Transverse colon (tissue), 4 donors: ENCODE data around the gene ITGB7. TPM values are rescaled to one million over a fixed set of nuclear protein-coding genes. Genes with fewer than 3 reads are reported as not detected.

Experiments
- DNase-seq: peaks from one replicate; pipeline ENCODE4 v3.0.0-alpha.2; 2019
- H3K27ac ChIP-seq, 4 donors: fragments of 200-600 bp; sonication (generic); 2 replicates each; pipeline ENCODE4 v1.5.1; 2016 to 2018; ENCODE audit warnings: inconsistent platforms in 4 of 4
- H3K27me3 ChIP-seq: fragments of 200-600 bp; sonication (generic); 2 replicates; pipeline ENCODE4 v1.5.1; 2017; ENCODE audit warnings: inconsistent platforms
- H3K36me3 ChIP-seq, 4 donors: fragments of 200-600 bp; sonication (generic); 2 replicates each; pipeline ENCODE4 v1.5.1; 2017 to 2019; ENCODE audit warnings: inconsistent platforms in 4 of 4
- H3K4me1 ChIP-seq, 4 donors: fragments of 200-600 bp; sonication (generic); 2 replicates each; pipeline ENCODE4 v1.5.1; 2017 to 2020; ENCODE audit warnings: inconsistent platforms in 4 of 4
- H3K4me3 ChIP-seq, 4 donors: fragments of 200-600 bp; sonication (generic); 1 replicate in 1 of 4; 2 replicates in 3 of 4; pipeline versions ENCODE4 v1.5.1 to v1.6.1; 2017 to 2019; ENCODE audit warnings: inconsistent platforms in 4 of 4
- H3K9me3 ChIP-seq, 2 donors: fragments of 200-600 bp; sonication (generic); 2 replicates each; pipeline ENCODE4 v1.5.1; 2017 to 2019; ENCODE audit warnings: inconsistent platforms in 2 of 2
- CTCF ChIP-seq, 5 experiments: fragments of 200-600 bp in 3 of 5; fragments of 450-650 bp in 2 of 5; sonication (generic) in 3 of 5; IDR thresholded peaks; 1 replicate in 2 of 5; 2 replicates in 3 of 5; pipeline ENCODE4 v1.5.1; 2016 to 2017; ENCODE audit warnings: antibody characterized with exemption in 5 of 5, inconsistent platforms in 3 of 5, mild to moderate bottlenecking in 2 of 5, moderate library complexity in 1 of 5
- EP300 ChIP-seq: sonication (generic); formaldehyde crosslinking; IDR thresholded peaks from one replicate; pipeline ENCODE4 v1.6.1; 2017; ENCODE audit warnings: antibody characterized with exemption, low read depth
- POLR2A ChIP-seq: fragments of 450-650 bp; IDR thresholded peaks from one replicate; pipeline ENCODE4 v1.6.1; 2016; ENCODE audit warnings: antibody characterized with exemption, mild to moderate bottlenecking, moderate library complexity
- POLR2AphosphoS5 ChIP-seq, 3 donors: sonication (generic); formaldehyde crosslinking; IDR thresholded peaks; one replicate each; pipeline ENCODE4 v1.6.1; 2016; ENCODE audit warnings: antibody characterized with exemption in 3 of 3
- WGBS, 2 donors: methylation state at CpG; one replicate each; pipeline ENCODE4 v1.1.5; 2018; ENCODE audit warnings: low coverage in 1 of 2; 5-methylcytosine and 5-hydroxymethylcytosine counted together
- in situ Hi-C, 4 donors: fragments of 200-750 bp; cut with MboI; loops; one replicate each; pipeline versions ENCODE4 v1.15.0 to v1.15.1; 2017; ENCODE audit warnings: low sequenced_read_pairs in 3 of 4, low pct_ligation_motif_present in 1 of 4, low pct_unique_long_range_greater_than_20kb in 1 of 4
- intact Hi-C: fragments of 100-400 bp; cut with DNase I; formaldehyde crosslinking; loops from one replicate; pipeline ENCODE4 v1.15.1; 2023; ENCODE audit warnings: low total_unique reads
- total RNA-seq, 4 donors: library from RNA; depleted of rRNA; stranded (reverse); fragments of >200 nt; gene quantifications; one replicate each; pipeline ENCODE4 v1.1.0, GENCODE V29; 2016

Gene ITGB7
- total RNA-seq, 4 donors from 2014 or later: 0.60 to 8.3 (median 2.9) TPM

GRCh38 chr12:53218551-53219291, 11.7 kb upstream of the ITGB7 start:
- TF ChIP-seq CTCF (IDR thresholded peaks at IDR 0.05): no peak
- no peak for TF ChIP-seq EP300
- TF ChIP-seq POLR2AphosphoS5 (IDR thresholded peaks at IDR 0.05): no peak
- no peak for TF ChIP-seq POLR2A
- Histone ChIP-seq H3K27ac (peak overlapping the region; percentile 98 to 100 (median 99)), H3K27me3 (no peaks in the 10 kb centered on the region), H3K4me3 (peak overlapping the region; percentile 55 to 74 (median 62)), H3K9me3 (no peaks in the 10 kb centered on the region), H3K36me3 (no peaks in the 10 kb centered on the region), H3K4me1 (peaks cover 42 to 59% (median 53%) of the 10 kb centered on the region in 4 donors)
- in situ Hi-C loops (loop anchor here in 2 of 4 donors (10.0 kb wide), 1 partner anchor 66 kb away; no protein-coding TSS in a partner anchor), intact Hi-C loops (loop anchor here (2.0 to 5.0 kb wide), 2 partner anchors 32 to 69 kb away; no protein-coding TSS in a partner anchor)
- DNase-seq: no peak
- 24 to 33% methylated on average over 3 to 30 of the region's 30 CpGs for WGBS, 2 donors

GRCh38 chr12:53217931-53218307, 10.9 kb upstream of the ITGB7 start:
- no peak for DNase-seq
- H3K4me1 ChIP-seq: peaks cover 34 to 54% (median 44%) of the 10 kb centered on the region in 4 donors
- H3K27me3 ChIP-seq: no peaks in the 10 kb centered on the region
- H3K36me3 ChIP-seq: no peaks in the 10 kb centered on the region
- intact Hi-C loops (loop anchor here (2.0 to 5.0 kb wide), 2 partner anchors 33 to 69 kb away; no protein-coding TSS in a partner anchor), in situ Hi-C loops (loop anchor here in 2 of 4 donors (10.0 kb wide), 1 partner anchor 67 kb away; no protein-coding TSS in a partner anchor)
- peak overlapping the region; percentile 98 to 100 (median 99) for H3K27ac ChIP-seq
- whole genome bisulfite sequencing, 2 donors: 23% methylated on average over 3 of the region's 3 CpGs; no CpG with 5 or more reads in 1 of the 2 donors
- TF ChIP-seq EP300: no peak
- no peak for TF ChIP-seq POLR2A
- TF ChIP-seq CTCF (IDR thresholded peaks at IDR 0.05): no peak
- TF ChIP-seq POLR2AphosphoS5 (IDR thresholded peaks at IDR 0.05): no peak
- peak overlapping the region in 2 of 4 donors; percentile 55 to 74 for H3K4me3 ChIP-seq
- no peaks in the 10 kb centered on the region for H3K9me3 ChIP-seq

GRCh38 chr12:53217051-53217930, 10.2 kb upstream of the ITGB7 start:
- peak overlapping the region; percentile 98 to 100 (median 99) for H3K27ac ChIP-seq
- H3K36me3 ChIP-seq: peaks cover 0 to 3% (median 0%) of the 10 kb centered on the region in 4 donors
- H3K27me3 ChIP-seq: no peaks in the 10 kb centered on the region
- intact Hi-C loops: loop anchor here (5.0 kb wide), 1 partner anchor 70 kb away; no protein-coding TSS in a partner anchor
- H3K4me1 ChIP-seq: peaks cover 28 to 48% (median 38%) of the 10 kb centered on the region in 4 donors
- no peak for TF ChIP-seq CTCF (IDR thresholded peaks at IDR 0.05)
- no peaks in the 10 kb centered on the region for H3K9me3 ChIP-seq
- in situ Hi-C loops: loop anchor here in 2 of 4 donors (10.0 kb wide), 1 partner anchor 68 kb away; no protein-coding TSS in a partner anchor
- peak; percentile 83 for DNase-seq
- peak overlapping the region in 1 of 4 donors; percentile 74 for H3K4me3 ChIP-seq
- 39 to 76% methylated on average over 3 to 19 of the region's 19 CpGs for WGBS, 2 donors
